ENCODE measurements around the gene MTX3. TPM values are rescaled to one million over a fixed set of nuclear protein-coding genes. Genes with fewer than 3 reads are reported as not detected.

Gene MTX3
- total and polyA plus RNA-seq, 2 donors (not counting 3 experiments of a cell fraction or from before 2014, with no cell fraction given): 2.9 to 8.3 TPM

DNA sequence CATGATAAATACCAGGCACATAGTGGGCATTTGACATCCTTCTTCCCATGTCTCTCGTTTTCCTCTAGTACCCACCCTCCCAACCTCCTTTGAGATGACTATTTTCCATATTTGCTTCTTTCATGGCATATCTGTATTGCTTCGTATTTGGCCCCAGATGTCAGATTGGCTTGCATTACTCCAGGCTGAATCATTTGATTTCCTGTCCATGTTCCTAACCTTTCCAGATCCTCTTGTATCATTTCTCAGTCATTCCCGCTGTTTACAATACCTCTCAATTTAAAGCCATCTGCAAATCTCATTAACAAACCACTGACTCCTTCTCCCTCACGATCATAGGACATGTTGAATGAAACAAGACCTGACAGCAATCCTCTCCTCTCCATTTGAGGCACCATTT, 19.9 kb downstream of the MTX3 start:
- no peaks in the 10 kb centered on the region for H3K36me3 ChIP-seq (ENCODE audit: control insufficient read depth in 2 of 2, extremely low read depth in 1 of 2, insufficient read depth in 2 of 2, low read length in 2 of 2)
- H2AFZ ChIP-seq (ENCODE audit: low read depth, low read length): no peak overlapping the region
- no peak for TF ChIP-seq POLR2A (IDR thresholded peaks at IDR 0.05; ENCODE audit: low read depth, low read length)
- peak; percentile 57 for TF ChIP-seq FOS (IDR thresholded peaks at IDR 0.05; ENCODE audit: borderline replicate concordance, insufficient read depth, low read length)
- intact Hi-C loops (cut with micrococcal nuclease) (no loop called here), dilution Hi-C loops (cut with MboI; ENCODE audit: extremely low pct_ligation_motif_present, low sequenced_read_pairs) (no loop called here)
- peak; percentile 33 for FAIRE-seq
- no peak overlapping the region for H3K4me3 ChIP-seq (replicated peaks in 1 of 3; ENCODE audit: insufficient read depth in 1 of 3, low read depth in 1 of 3, low read length in 3 of 3)
- BruUV-seq (replicated peaks): no TSS peak
- H3K4me2 ChIP-seq (ENCODE audit: insufficient read depth, low read length): no peak overlapping the region
- H3K9me1 ChIP-seq (replicated peaks; ENCODE audit: control insufficient read depth, extremely low read depth, insufficient read depth, low read length): no peaks in the 10 kb centered on the region
- no peaks in the 10 kb centered on the region for H4K20me1 ChIP-seq (replicated peaks; ENCODE audit: control insufficient read depth, extremely low read depth, insufficient read depth, low read length)
- H3K9me3 ChIP-seq (replicated peaks; ENCODE audit: control insufficient read depth, insufficient read depth, low read length): no peaks in the 10 kb centered on the region
- H3K27me3 ChIP-seq (ENCODE audit: control insufficient read depth in 2 of 2, insufficient read depth in 2 of 2, low read length in 2 of 2): peaks cover 2 to 4% of the 10 kb centered on the region in 2 experiments
- no peak overlapping the region for H3K27ac ChIP-seq (ENCODE audit: insufficient read depth, low read depth, low read length)
- ChIA-PET POLR2A (no interaction called here), CTCF (interaction anchor here (1.1 kb wide), 1 partner anchor 11 kb away, joined by 4 read pairs; no protein-coding TSS in a partner anchor)
- H3K79me2 ChIP-seq (ENCODE audit: control insufficient read depth, insufficient read depth, low read length): no peaks in the 10 kb centered on the region
- H3K4me1 ChIP-seq (ENCODE audit: control insufficient read depth, extremely low read depth, insufficient read depth, low read length): peaks cover 5% of the 10 kb centered on the region
- peak; percentile 40 for DNase-seq (ENCODE audit: low read depth, low spot score)
- no peak overlapping the region for H3K9ac ChIP-seq (replicated peaks; ENCODE audit: extremely low read depth, insufficient read depth, low read length)

DNA sequence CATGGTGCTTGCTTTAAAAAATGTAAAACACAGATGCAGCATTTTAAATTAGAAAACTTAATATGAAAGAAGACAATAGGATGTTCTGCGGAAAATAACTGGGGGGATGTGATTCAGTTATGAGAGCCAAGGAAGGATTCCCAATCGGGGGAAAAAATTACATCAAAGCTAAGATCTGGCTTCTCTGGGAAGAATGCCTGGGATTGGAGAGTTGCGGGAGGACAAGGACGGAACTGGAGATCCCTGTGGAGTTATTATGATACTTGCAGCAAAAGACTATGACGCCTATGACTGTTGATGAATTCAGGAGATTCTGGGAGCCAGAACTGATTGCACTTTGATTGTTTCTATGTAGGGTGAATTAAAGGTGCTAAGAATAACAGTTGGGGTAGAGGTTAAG, 24.6 kb downstream of the MTX3 start:
- FAIRE-seq: no peak
- ChIA-PET POLR2A (no interaction called here), CTCF (no interaction called here)
- no peak for TF ChIP-seq POLR2AphosphoS5 (IDR thresholded peaks at IDR 0.05; ENCODE audit: insufficient read depth, low read depth, low read length)
- no peak for TF ChIP-seq EZH2 (IDR thresholded peaks at IDR 0.05; ENCODE audit: borderline replicate concordance, low read depth, low read length, severe bottlenecking)
- TF ChIP-seq GATA2 (IDR thresholded peaks at IDR 0.05; ENCODE audit: insufficient read depth, insufficient read length, low read depth, low read length): no peak
- TF ChIP-seq MYC (IDR thresholded peaks at IDR 0.05; ENCODE audit: low read depth, low read length): no peak
- TF ChIP-seq, protein P1, sequence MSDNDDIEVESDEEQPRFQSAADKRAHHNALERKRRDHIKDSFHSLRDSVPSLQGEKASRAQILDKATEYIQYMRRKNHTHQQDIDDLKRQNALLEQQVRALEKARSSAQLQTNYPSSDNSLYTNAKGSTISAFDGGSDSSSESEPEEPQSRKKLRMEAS (IDR thresholded peaks at IDR 0.05; ENCODE audit: insufficient read depth, insufficient read length): no peak
- TF ChIP-seq POLR2A (IDR thresholded peaks at IDR 0.05; ENCODE audit: low read depth, low read length): no peak
- no peak for TF ChIP-seq JUN (IDR thresholded peaks at IDR 0.05; ENCODE audit: borderline replicate concordance, insufficient read depth, insufficient read length, low read depth)
- TF ChIP-seq, protein P2, sequence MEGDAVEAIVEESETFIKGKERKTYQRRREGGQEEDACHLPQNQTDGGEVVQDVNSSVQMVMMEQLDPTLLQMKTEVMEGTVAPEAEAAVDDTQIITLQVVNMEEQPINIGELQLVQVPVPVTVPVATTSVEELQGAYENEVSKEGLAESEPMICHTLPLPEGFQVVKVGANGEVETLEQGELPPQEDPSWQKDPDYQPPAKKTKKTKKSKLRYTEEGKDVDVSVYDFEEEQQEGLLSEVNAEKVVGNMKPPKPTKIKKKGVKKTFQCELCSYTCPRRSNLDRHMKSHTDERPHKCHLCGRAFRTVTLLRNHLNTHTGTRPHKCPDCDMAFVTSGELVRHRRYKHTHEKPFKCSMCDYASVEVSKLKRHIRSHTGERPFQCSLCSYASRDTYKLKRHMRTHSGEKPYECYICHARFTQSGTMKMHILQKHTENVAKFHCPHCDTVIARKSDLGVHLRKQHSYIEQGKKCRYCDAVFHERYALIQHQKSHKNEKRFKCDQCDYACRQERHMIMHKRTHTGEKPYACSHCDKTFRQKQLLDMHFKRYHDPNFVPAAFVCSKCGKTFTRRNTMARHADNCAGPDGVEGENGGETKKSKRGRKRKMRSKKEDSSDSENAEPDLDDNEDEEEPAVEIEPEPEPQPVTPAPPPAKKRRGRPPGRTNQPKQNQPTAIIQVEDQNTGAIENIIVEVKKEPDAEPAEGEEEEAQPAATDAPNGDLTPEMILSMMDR (IDR thresholded peaks at IDR 0.05; ENCODE audit: extremely low read depth in 1 of 2, insufficient read depth in 1 of 2, low read depth in 1 of 2, low read length in 2 of 2): no peak
- no peak for TF ChIP-seq FOS (IDR thresholded peaks at IDR 0.05; ENCODE audit: borderline replicate concordance, insufficient read depth, low read length)
- no peak overlapping the region for H3K4me3 ChIP-seq (replicated peaks in 1 of 3; ENCODE audit: insufficient read depth in 1 of 3, low read depth in 1 of 3, low read length in 3 of 3)
- H3K9me1 ChIP-seq (replicated peaks; ENCODE audit: control insufficient read depth, extremely low read depth, insufficient read depth, low read length): no peaks in the 10 kb centered on the region
- no TSS peak for BruUV-seq (replicated peaks)
- peaks cover 3% of the 10 kb centered on the region for H3K4me1 ChIP-seq (ENCODE audit: control insufficient read depth, extremely low read depth, insufficient read depth, low read length)
- dilution Hi-C loops (cut with MboI; ENCODE audit: extremely low pct_ligation_motif_present, low sequenced_read_pairs): no loop called here
- H2AFZ ChIP-seq (ENCODE audit: low read depth, low read length): no peak overlapping the region
- no peaks in the 10 kb centered on the region for H3K9me3 ChIP-seq (replicated peaks; ENCODE audit: control insufficient read depth, insufficient read depth, low read length)
- no peaks in the 10 kb centered on the region for H3K36me3 ChIP-seq (ENCODE audit: control insufficient read depth in 2 of 2, extremely low read depth in 1 of 2, insufficient read depth in 2 of 2, low read length in 2 of 2)
- DNase-seq (ENCODE audit: low read depth, low spot score): no peak
- intact Hi-C loops (cut with micrococcal nuclease): no loop called here
- no peaks in the 10 kb centered on the region for H4K20me1 ChIP-seq (replicated peaks; ENCODE audit: control insufficient read depth, extremely low read depth, insufficient read depth, low read length)
- no peak overlapping the region for H3K27ac ChIP-seq (ENCODE audit: insufficient read depth, low read depth, low read length)
- H3K9ac ChIP-seq (replicated peaks; ENCODE audit: extremely low read depth, insufficient read depth, low read length): no peak overlapping the region
- no peaks in the 10 kb centered on the region for H3K79me2 ChIP-seq (ENCODE audit: control insufficient read depth, insufficient read depth, low read length)
- no peak overlapping the region for H3K4me2 ChIP-seq (ENCODE audit: insufficient read depth, low read length)
- peaks cover 2 to 4% of the 10 kb centered on the region in 2 experiments for H3K27me3 ChIP-seq (ENCODE audit: control insufficient read depth in 2 of 2, insufficient read depth in 2 of 2, low read length in 2 of 2)
